GM23338 (cell line): ENCODE measurements around the gene SPACA7. TPM values are rescaled to one million over a fixed set of nuclear protein-coding genes. Genes with fewer than 3 reads are reported as not detected.

ENCODE experiments used
- ATAC-seq: fragments of 200-7000 bp; cut with Tn5 transposase; 3 replicates; pipeline ENCODE4 v1.9.1; 2020
- DNase-seq: peaks from one replicate; pipeline ENCODE4 v3.0.0-alpha.2; 2015; ENCODE audit warnings: low spot score
- H2AFZ ChIP-seq: fragments of 200-600 bp; sonication (generic); 2 replicates; pipeline ENCODE4 v1.8.0; 2016; ENCODE audit warnings: antibody characterized with exemption, mild to moderate bottlenecking, moderate library complexity
- H3F3A ChIP-seq: fragments of 200-600 bp; sonication (generic); replicated peaks from 2 replicates; pipeline ENCODE4 v1.8.0; 2017; ENCODE audit warnings: antibody characterized with exemption, mixed run types, low read depth
- H3K27ac ChIP-seq: fragments of 200-600 bp; sonication (generic); 2 replicates; pipeline ENCODE4 v1.6.1; 2016; ENCODE audit warnings: low read depth
- H3K27me3 ChIP-seq: fragments of 200-600 bp; sonication (generic); 2 replicates; pipeline ENCODE4 v1.8.0; 2016; ENCODE audit warnings: mild to moderate bottlenecking, mixed run types, moderate library complexity; ENCODE audit not compliant: insufficient read depth
- H3K36me3 ChIP-seq: fragments of 200-600 bp; sonication (generic); 2 replicates; pipeline ENCODE4 v1.8.0; 2016; ENCODE audit warnings: mild to moderate bottlenecking; ENCODE audit not compliant: insufficient read depth
- H3K4me1 ChIP-seq: fragments of 200-600 bp; sonication (generic); 2 replicates; pipeline ENCODE4 v1.8.0; 2016; ENCODE audit warnings: mild to moderate bottlenecking, moderate library complexity; ENCODE audit not compliant: insufficient read depth
- H3K4me2 ChIP-seq: fragments of 200-600 bp; sonication (generic); 2 replicates; pipeline ENCODE4 v1.7.1; 2017; ENCODE audit warnings: mixed run types
- H3K4me3 ChIP-seq: fragments of 200-600 bp; sonication (generic); 2 replicates; pipeline ENCODE4 v1.6.1; 2016; ENCODE audit warnings: mixed run types
- H3K79me2 ChIP-seq: fragments of 200-600 bp; sonication (generic); replicated peaks from 2 replicates; pipeline ENCODE4 v1.8.0; 2017; ENCODE audit warnings: mild to moderate bottlenecking; ENCODE audit not compliant: insufficient read depth
- H3K9me2 ChIP-seq: fragments of 200-600 bp; sonication (generic); 2 replicates; pipeline ENCODE4 v1.8.0; 2017; ENCODE audit not compliant: insufficient read depth
- H4K20me1 ChIP-seq: fragments of 200-600 bp; sonication (generic); replicated peaks from 2 replicates; pipeline ENCODE4 v1.8.0; 2017; ENCODE audit warnings: mild to moderate bottlenecking; ENCODE audit not compliant: insufficient read depth
- H3K27ac Mint-ChIP-seq: 2 replicates; pipeline ENCODE4 v1.8.0; 2020; ENCODE audit warnings: inconsistent platforms, mild to moderate bottlenecking, moderate library complexity, mixed read lengths
- H3K27me3 Mint-ChIP-seq: 3 replicates; pipeline ENCODE4 v1.8.0; 2022; ENCODE audit warnings: low read depth, mild to moderate bottlenecking, moderate library complexity, mixed read lengths, inconsistent platforms; ENCODE audit not compliant: insufficient read depth, poor library complexity
- H3K36me3 Mint-ChIP-seq: 3 replicates; pipeline ENCODE4 v1.8.0; 2021; ENCODE audit warnings: low read depth, mild to moderate bottlenecking, inconsistent platforms, moderate library complexity, mixed read lengths
- H3K4me1 Mint-ChIP-seq: 3 replicates; pipeline ENCODE4 v1.8.0; 2020; ENCODE audit warnings: mild to moderate bottlenecking, inconsistent platforms, mixed read lengths
- H3K4me3 Mint-ChIP-seq: 3 replicates; pipeline ENCODE4 v1.8.0; 2021; ENCODE audit warnings: moderate library complexity, mild to moderate bottlenecking, inconsistent platforms, mixed read lengths
- H3K9me3 Mint-ChIP-seq: 3 replicates; pipeline ENCODE4 v1.8.0; 2020; ENCODE audit warnings: moderate library complexity, mild to moderate bottlenecking, inconsistent platforms, mixed read lengths
- CREB1 ChIP-seq: fragments of 250-450 bp; sonication (Bioruptor Pico); IDR thresholded peaks from 2 replicates; pipeline ENCODE4 v1.5.0; 2020; ENCODE audit warnings: low read depth, mild to moderate bottlenecking, moderate library complexity
- CTCF ChIP-seq, 2 experiments: fragments of 200-600 bp in 1 of 2; sonication (generic) in 1 of 2; conservative IDR thresholded peaks; 2 replicates each; pipeline versions ENCODE4 v1.5.1 to v1.6.1; 2016 to 2017; ENCODE audit warnings: antibody characterized with exemption in 2 of 2, low read depth in 2 of 2, mild to moderate bottlenecking in 2 of 2, moderate library complexity in 1 of 2
- ETS1 ChIP-seq: IDR thresholded peaks from 2 replicates; pipeline ENCODE4 v1.6.1; 2016; ENCODE audit warnings: antibody characterized with exemption
- EZH2 ChIP-seq: fragments of 200-600 bp; sonication (generic); IDR thresholded peaks from one replicate; pipeline ENCODE4 v1.8.0; 2017; ENCODE audit warnings: antibody characterized with exemption, mild to moderate bottlenecking, low read depth; ENCODE audit not compliant: unreplicated experiment
- JUNB ChIP-seq: IDR thresholded peaks from one replicate; pipeline ENCODE4 v1.6.1; 2016; ENCODE audit warnings: antibody characterized with exemption; ENCODE audit not compliant: unreplicated experiment
- STAT1 ChIP-seq: IDR thresholded peaks from one replicate; pipeline ENCODE4 v1.6.1; 2016; ENCODE audit warnings: antibody characterized with exemption; ENCODE audit not compliant: unreplicated experiment
- ZNF114 ChIP-seq: fragments of 250-450 bp; sonication (Bioruptor Pico); IDR thresholded peaks from 2 replicates; pipeline ENCODE4 v1.5.0; 2020; ENCODE audit warnings: mild to moderate bottlenecking, moderate library complexity
- ZNF331 ChIP-seq: fragments of 250-450 bp; sonication (Bioruptor Pico); IDR thresholded peaks from 2 replicates; pipeline ENCODE4 v1.5.0; 2020; ENCODE audit warnings: low read depth, mild to moderate bottlenecking, moderate library complexity
- ZNF462 ChIP-seq: fragments of 250-450 bp; sonication (Bioruptor Pico); IDR thresholded peaks from 2 replicates; pipeline ENCODE4 v1.5.0; 2020; ENCODE audit warnings: mild to moderate bottlenecking, moderate library complexity
- polyA plus RNA-seq: library from polyadenylated mRNA; unstranded; fragments of >200 nt; fragmentation: Nextera tagmentation; extraction: Ambion mirVana; gene quantifications from 2 replicates; pipeline ENCODE4 v1.2.1, GENCODE V29; 2016
- total RNA-seq: library from RNA; depleted of rRNA; stranded (reverse); fragments of >200 nt; shearing (Covaris generic); gene quantifications from 2 replicates; pipeline ENCODE4 v1.2.3, GENCODE V29; 2014

Gene SPACA7
- total and polyA plus RNA-seq, 2 experiments from 2014 or later, result not detected

GRCh38 chr13:112446347-112446861, 70.2 kb downstream of the SPACA7 start (continued):
- no peak for TF ChIP-seq ZNF462 (CRISPR knock-in tag)
- TF ChIP-seq ETS1, result no peak

GRCh38 chr13:112446867-112447266, 70.7 kb downstream of the SPACA7 start:
- H3K27ac Mint-ChIP-seq, result no peak overlapping the region
- H3K9me3 Mint-ChIP-seq, result no peaks in the 10 kb centered on the region
- Histone ChIP-seq H3K36me3 (no peaks in the 10 kb centered on the region), H3K27me3 (no peaks in the 10 kb centered on the region), H2AFZ (no peak overlapping the region), H3K27ac (no peak overlapping the region), H3F3A (no peaks in the 10 kb centered on the region), H3K4me1 (no peaks in the 10 kb centered on the region), H3K4me2 (no peak overlapping the region), H3K9me2 (no peaks in the 10 kb centered on the region), H3K79me2 (no peaks in the 10 kb centered on the region), H4K20me1 (no peaks in the 10 kb centered on the region), H3K4me3 (no peak overlapping the region)
- H3K27me3 Mint-ChIP-seq, result peaks cover 13% of the 10 kb centered on the region
- no peak overlapping the region for H3K4me3 Mint-ChIP-seq
- DNase-seq (no peak), ATAC-seq (no peak)
- H3K36me3 Mint-ChIP-seq, result no peaks in the 10 kb centered on the region
- H3K4me1 Mint-ChIP-seq, result peaks cover 8% of the 10 kb centered on the region; the same call in 2 of the 3 replicates
- TF ChIP-seq ZNF331 (CRISPR knock-in tag), result no peak
- TF ChIP-seq JUNB, result no peak
- TF ChIP-seq CTCF (conservative IDR thresholded peaks at IDR 0.05; ENCODE audit: low read depth in 2 of 2), result no peak
- no peak for TF ChIP-seq EZH2
- TF ChIP-seq CREB1 (CRISPR knock-in tag), result no peak
- TF ChIP-seq STAT1, result no peak
- TF ChIP-seq ZNF114, result no peak
